Fibroblast of the aortic adventitia (primary cell): Measurements from ENCODE around the gene RBKS. TPM values are rescaled to one million over a fixed set of nuclear protein-coding genes. Genes with fewer than 3 reads are reported as not detected.

Source experiments
- DNase-seq: peaks from one replicate; pipeline ENCODE4 v3.0.0-alpha.2; 2010; ENCODE audit warnings: low read depth
- H3K4me3 ChIP-seq: 2 replicates; pipeline ENCODE4 v1.5.1; 2011; ENCODE audit warnings: low read depth, mild to moderate bottlenecking, control low read depth, low read length, moderate library complexity
- total RNA-seq: library from RNA; depleted of rRNA; stranded (reverse); fragments of >200 nt; gene quantifications from 2 replicates; pipeline ENCODE4 v1.2.3, GENCODE V29; 2012; ENCODE audit warnings: low replicate concordance
- TF ChIP-seq, protein P1 (sequence below): IDR thresholded peaks from 2 replicates; pipeline ENCODE4 v1.5.1; 2011; ENCODE audit warnings: mild to moderate bottlenecking, low read length, control low read depth, inconsistent platforms; ENCODE audit not compliant: insufficient read depth

Gene RBKS
- 1.3 and 1.4 TPM in 2 replicates for total RNA-seq

DNA sequence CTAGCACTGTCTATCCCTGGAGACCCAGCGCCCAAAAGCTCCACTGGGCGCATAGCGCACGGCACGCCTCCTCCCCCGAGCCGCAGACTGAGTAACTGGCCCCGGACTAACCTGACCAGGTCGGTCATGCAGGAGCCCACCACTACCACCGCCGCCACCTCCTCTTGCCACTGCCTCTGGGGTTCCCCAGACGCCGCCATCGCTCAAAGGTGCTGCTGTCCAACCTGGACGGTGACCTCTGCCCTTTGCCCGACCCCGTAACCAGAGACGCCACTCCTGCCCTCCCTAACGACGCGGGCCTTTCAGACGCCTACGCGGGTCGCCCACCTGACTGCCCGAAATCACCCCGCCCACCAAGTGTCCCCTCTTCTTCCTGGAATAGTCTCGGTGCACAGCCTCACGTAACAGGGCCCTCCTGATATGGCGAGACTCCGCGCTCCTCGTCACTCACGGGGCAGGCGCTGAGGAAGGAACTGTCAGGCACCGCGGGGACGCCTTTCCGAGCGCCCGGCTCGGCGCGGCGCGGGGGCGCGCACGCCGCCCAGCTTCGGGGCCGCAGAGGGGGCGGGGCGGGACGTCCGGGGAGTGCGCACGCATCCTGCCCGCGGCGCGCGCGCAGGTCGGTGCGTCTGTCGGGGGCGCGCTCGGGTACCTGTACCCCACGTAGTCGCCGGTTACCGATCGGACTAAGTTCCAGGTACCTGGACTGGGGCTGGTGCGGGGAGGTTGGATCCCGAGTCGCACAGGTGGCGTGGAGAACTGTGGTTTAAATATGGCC is at the start of gene RBKS, which contains the start of gene BABAM2:
TSS of gene RBKS (minus strand) at position 242 of the 778 bp plus-strand sequence. CDS start at position 200, 42 bp downstream.
TSS of gene BABAM2 (plus strand) at position 584 of the 778 bp plus-strand sequence. CDS start 3,828 bp downstream, outside the sequence.
- TF ChIP-seq, protein P1, sequence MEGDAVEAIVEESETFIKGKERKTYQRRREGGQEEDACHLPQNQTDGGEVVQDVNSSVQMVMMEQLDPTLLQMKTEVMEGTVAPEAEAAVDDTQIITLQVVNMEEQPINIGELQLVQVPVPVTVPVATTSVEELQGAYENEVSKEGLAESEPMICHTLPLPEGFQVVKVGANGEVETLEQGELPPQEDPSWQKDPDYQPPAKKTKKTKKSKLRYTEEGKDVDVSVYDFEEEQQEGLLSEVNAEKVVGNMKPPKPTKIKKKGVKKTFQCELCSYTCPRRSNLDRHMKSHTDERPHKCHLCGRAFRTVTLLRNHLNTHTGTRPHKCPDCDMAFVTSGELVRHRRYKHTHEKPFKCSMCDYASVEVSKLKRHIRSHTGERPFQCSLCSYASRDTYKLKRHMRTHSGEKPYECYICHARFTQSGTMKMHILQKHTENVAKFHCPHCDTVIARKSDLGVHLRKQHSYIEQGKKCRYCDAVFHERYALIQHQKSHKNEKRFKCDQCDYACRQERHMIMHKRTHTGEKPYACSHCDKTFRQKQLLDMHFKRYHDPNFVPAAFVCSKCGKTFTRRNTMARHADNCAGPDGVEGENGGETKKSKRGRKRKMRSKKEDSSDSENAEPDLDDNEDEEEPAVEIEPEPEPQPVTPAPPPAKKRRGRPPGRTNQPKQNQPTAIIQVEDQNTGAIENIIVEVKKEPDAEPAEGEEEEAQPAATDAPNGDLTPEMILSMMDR = no peak
- H3K4me3 ChIP-seq = peak within 1 kb of the TSS; percentile 94
- DNase-seq = peak; percentile 77

DNA sequence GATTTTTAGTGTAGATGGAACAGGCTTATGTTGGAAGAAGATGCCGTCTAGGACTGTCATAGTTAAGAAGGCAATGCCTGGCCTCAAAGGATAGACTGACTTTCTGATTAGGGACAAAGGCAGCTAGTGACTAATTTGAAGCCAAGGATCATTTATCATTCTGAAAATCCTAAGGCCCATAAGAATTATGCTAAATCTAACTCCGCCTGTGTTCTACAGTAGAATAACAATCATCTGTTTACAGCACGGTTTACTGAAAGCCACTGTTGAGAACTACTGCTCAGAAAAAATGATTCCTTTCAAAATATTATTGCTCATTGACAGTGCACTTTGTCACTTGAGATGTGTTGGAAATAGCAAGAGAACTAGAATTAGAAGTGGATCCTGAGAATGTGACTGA is 44.8 kb upstream of the RBKS start:
- no peak for DNase-seq
- H3K4me3 ChIP-seq = no peak overlapping the region
- TF ChIP-seq, protein P1 = no peak

DNA sequence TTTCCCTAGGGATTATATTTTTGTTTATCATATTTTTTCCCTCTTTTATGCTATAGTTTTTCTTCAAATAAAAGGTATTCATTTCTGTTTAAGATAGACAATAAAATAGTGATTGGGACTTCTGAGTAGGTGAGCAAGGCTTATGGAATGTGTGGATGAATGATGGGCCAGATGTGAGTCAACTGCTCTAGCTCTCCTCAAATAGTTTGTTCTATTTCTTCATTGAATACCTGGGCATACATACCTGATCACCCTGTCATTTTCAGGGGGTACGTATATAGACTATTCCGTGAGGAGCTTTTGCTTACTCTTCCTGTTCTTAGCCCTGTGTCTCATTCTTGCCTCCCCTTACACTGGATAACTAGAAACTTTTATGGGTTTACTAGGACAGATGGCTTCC is 42.2 kb upstream of the RBKS start:
- peak; percentile 38 for DNase-seq
- no peak overlapping the region for H3K4me3 ChIP-seq
- TF ChIP-seq, protein P1 = no peak

DNA sequence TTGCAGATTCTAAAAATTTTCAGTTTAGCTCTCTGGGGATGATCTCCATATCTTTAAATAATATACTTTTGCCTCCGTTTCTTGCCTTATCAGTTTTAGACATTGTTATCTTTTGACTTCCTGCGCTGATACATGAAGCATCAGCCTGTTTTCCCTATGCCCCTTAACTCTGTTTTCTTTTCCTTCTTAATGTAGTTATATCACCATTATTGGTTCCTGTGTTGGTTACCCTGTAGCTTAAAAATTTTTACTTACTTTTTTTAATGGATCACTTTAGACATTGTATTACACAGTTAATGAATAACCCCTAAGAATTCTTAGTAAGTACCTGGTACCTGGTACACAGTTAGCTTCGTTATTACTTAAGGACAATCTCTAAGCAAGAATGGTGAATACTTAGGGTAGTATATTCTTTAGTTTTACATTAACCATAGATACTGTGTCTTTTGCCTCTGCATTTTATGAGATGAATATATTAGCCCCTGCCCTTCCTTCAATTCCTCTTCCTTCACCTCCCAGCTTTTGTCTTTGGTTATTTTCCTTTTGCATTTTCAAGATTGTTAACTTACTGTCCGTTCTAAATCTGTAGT is 41.3 kb upstream of the RBKS start:
- TF ChIP-seq, protein P1 = no peak
- DNase-seq = no peak
- no peak overlapping the region for H3K4me3 ChIP-seq

DNA sequence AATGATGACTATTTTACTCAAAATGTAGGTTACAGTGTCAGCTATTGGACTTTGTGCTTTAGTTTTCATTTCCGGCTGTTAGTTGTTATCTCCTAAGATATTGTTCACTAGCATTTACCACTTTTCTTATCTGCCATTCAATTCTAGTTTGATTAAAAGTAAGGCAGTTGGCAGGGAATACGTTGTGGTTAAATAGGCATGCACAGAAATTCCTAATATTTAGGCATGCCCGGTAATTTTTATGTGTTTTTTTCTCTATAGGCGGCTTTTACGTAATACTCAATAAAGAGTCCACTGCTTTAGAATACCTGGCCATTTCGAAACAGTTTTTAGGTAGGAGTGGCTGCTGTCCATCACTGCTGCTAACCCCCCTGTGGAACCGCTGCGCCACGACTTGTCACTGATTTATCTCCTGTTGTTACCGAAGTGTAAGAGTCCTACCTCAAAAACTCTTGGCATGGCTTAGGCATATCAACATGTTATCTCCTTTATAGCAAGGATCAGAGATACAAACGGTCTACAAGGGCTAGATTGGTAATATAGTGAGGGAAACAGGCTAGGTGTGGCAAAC is 39.8 kb upstream of the RBKS start:
- H3K4me3 ChIP-seq = no peak overlapping the region
- DNase-seq = no peak
- TF ChIP-seq, protein P1 = no peak

DNA sequence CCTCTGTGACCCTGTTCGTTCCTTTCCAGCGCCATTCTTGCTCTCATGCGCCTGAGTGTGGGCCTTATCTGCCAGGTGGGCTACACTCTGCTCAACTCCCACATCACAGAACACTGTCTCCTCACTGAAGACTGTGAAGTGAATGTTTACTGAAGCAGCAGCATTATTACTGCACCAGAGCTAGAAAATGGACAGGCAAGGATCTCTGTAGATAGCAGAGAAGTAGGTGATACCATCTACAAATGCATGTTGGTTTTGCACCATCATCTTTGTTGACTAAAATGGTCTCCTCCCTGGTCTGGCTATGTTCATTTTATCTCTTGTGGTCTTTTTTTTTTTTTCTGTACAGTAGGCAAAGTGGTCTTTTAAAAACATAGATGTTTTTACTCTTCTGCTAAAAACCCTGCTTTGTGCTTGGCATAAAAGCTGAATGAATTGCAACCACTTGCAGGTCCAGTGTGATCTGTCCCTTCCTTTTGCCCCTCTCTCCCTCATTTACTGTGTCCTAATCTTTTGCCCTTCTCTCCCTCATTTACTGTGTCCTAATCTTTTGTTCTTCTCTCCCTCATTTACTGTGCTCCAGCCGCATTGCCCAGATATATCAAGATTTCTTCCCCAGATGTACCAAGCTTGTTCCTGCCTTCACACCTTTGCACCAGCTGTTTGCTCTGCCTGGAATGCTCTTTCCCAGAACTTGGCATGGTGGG is 35.7 kb upstream of the RBKS start:
- DNase-seq = no peak
- TF ChIP-seq, protein P1 = no peak
- no peak overlapping the region for H3K4me3 ChIP-seq
